MM.1S (cell line): ENCODE data around the gene ANTKMT.

ENCODE experiments used
- EZH2 ChIP-seq: fragments of 300-600 bp; sonication (generic); optimal IDR thresholded peaks from 2 replicates; pipeline ENCODE3; 2017; ENCODE audit warnings: low read depth, mild to moderate bottlenecking, antibody characterized with exemption, low read length, mixed read lengths
- TF ChIP-seq, protein P1 (sequence below): fragments of 300-600 bp; sonication (generic); IDR thresholded peaks from 2 replicates; pipeline ENCODE4 v1.5.1; 2016; ENCODE audit warnings: antibody characterized with exemption, low read length, mixed read lengths

GRCh38 chr16:732936-733335 is 12.0 kb downstream of the ANTKMT start:
- TF ChIP-seq, protein P1, sequence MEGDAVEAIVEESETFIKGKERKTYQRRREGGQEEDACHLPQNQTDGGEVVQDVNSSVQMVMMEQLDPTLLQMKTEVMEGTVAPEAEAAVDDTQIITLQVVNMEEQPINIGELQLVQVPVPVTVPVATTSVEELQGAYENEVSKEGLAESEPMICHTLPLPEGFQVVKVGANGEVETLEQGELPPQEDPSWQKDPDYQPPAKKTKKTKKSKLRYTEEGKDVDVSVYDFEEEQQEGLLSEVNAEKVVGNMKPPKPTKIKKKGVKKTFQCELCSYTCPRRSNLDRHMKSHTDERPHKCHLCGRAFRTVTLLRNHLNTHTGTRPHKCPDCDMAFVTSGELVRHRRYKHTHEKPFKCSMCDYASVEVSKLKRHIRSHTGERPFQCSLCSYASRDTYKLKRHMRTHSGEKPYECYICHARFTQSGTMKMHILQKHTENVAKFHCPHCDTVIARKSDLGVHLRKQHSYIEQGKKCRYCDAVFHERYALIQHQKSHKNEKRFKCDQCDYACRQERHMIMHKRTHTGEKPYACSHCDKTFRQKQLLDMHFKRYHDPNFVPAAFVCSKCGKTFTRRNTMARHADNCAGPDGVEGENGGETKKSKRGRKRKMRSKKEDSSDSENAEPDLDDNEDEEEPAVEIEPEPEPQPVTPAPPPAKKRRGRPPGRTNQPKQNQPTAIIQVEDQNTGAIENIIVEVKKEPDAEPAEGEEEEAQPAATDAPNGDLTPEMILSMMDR: no peak
- TF ChIP-seq EZH2: no peak
